Measurements from ENCODE around the gene TBCD. TPM values are rescaled to one million over a fixed set of nuclear protein-coding genes. Genes with fewer than 3 reads are reported as not detected.

TBCD gene
- polyA plus RNA-seq, 1 donor from 2014 or later, result 67.2 TPM

- Histone ChIP-seq H3K9ac (ENCODE audit: low read length) (no peak overlapping the region), H3F3A (ENCODE audit: insufficient read depth, low read length, poor library complexity, severe bottlenecking) (no peaks in the 10 kb centered on the region), H3K27me3 (ENCODE audit: insufficient read depth, low read depth, low read length) (no peaks in the 10 kb centered on the region), H3K27ac (ENCODE audit: low read length) (no peak overlapping the region), H3K36me3 (ENCODE audit: insufficient read depth, low read length) (no peaks in the 10 kb centered on the region), H3K4me2 (ENCODE audit: low read length) (no peak overlapping the region), H3K79me2 (replicated peaks; ENCODE audit: insufficient read depth, low read length) (no peaks in the 10 kb centered on the region), H4K20me1 (ENCODE audit: insufficient read depth) (no peaks in the 10 kb centered on the region), H2AFZ (ENCODE audit: low read depth, low read length) (no peak overlapping the region), H3K4me3 (ENCODE audit: low read length) (no peak overlapping the region), H3K9me3 (ENCODE audit: low read length) (no peaks in the 10 kb centered on the region), H3K9me2 (ENCODE audit: insufficient read depth, low read length) (no peaks in the 10 kb centered on the region)
- TF ChIP-seq POLR2AphosphoS5 (IDR thresholded peaks at IDR 0.05), result no peak
- TF ChIP-seq TAF1 (IDR thresholded peaks at IDR 0.05; ENCODE audit: low read depth), result no peak
- TF ChIP-seq MXI1 (conservative IDR thresholded peaks at IDR 0.05; ENCODE audit: poor library complexity, severe bottlenecking), result no peak
- TF ChIP-seq CTCF (IDR thresholded peaks at IDR 0.05; ENCODE audit: poor library complexity, severe bottlenecking), result no peak
- TF ChIP-seq SMC3 (conservative IDR thresholded peaks at IDR 0.05; ENCODE audit: poor library complexity), result no peak
- no peak for TF ChIP-seq EZH2 (IDR thresholded peaks at IDR 0.05; ENCODE audit: borderline replicate concordance, insufficient read depth, low read length, poor library complexity, severe bottlenecking)
- no peak for TF ChIP-seq EP300 (conservative IDR thresholded peaks at IDR 0.05; ENCODE audit: poor library complexity, severe bottlenecking)
- TF ChIP-seq, protein P1, sequence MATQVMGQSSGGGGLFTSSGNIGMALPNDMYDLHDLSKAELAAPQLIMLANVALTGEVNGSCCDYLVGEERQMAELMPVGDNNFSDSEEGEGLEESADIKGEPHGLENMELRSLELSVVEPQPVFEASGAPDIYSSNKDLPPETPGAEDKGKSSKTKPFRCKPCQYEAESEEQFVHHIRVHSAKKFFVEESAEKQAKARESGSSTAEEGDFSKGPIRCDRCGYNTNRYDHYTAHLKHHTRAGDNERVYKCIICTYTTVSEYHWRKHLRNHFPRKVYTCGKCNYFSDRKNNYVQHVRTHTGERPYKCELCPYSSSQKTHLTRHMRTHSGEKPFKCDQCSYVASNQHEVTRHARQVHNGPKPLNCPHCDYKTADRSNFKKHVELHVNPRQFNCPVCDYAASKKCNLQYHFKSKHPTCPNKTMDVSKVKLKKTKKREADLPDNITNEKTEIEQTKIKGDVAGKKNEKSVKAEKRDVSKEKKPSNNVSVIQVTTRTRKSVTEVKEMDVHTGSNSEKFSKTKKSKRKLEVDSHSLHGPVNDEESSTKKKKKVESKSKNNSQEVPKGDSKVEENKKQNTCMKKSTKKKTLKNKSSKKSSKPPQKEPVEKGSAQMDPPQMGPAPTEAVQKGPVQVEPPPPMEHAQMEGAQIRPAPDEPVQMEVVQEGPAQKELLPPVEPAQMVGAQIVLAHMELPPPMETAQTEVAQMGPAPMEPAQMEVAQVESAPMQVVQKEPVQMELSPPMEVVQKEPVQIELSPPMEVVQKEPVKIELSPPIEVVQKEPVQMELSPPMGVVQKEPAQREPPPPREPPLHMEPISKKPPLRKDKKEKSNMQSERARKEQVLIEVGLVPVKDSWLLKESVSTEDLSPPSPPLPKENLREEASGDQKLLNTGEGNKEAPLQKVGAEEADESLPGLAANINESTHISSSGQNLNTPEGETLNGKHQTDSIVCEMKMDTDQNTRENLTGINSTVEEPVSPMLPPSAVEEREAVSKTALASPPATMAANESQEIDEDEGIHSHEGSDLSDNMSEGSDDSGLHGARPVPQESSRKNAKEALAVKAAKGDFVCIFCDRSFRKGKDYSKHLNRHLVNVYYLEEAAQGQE (IDR thresholded peaks at IDR 0.05; ENCODE audit: borderline replicate concordance), result no peak
- no peak for TF ChIP-seq RAD21 (conservative IDR thresholded peaks at IDR 0.05)
Observed at GRCh38 chr17:82915757-82916027, 163.8 kb downstream of the TBCD start.

GRCh38 chr17:82917699-82918345, 166.0 kb downstream of the TBCD start:
- Histone ChIP-seq H3K4me2 (ENCODE audit: low read length) (no peak overlapping the region), H3K9me2 (ENCODE audit: insufficient read depth, low read length) (no peaks in the 10 kb centered on the region), H3K27ac (ENCODE audit: low read length) (no peak overlapping the region), H3F3A (ENCODE audit: insufficient read depth, low read length, poor library complexity, severe bottlenecking) (no peaks in the 10 kb centered on the region), H3K9me3 (ENCODE audit: low read length) (no peaks in the 10 kb centered on the region), H2AFZ (ENCODE audit: low read depth, low read length) (no peak overlapping the region), H4K20me1 (ENCODE audit: insufficient read depth) (no peaks in the 10 kb centered on the region), H3K27me3 (ENCODE audit: insufficient read depth, low read depth, low read length) (no peaks in the 10 kb centered on the region), H3K79me2 (replicated peaks; ENCODE audit: insufficient read depth, low read length) (no peaks in the 10 kb centered on the region), H3K4me3 (ENCODE audit: low read length) (no peak overlapping the region), H3K9ac (ENCODE audit: low read length) (no peak overlapping the region), H3K36me3 (ENCODE audit: insufficient read depth, low read length) (no peaks in the 10 kb centered on the region)
- TF ChIP-seq, protein P1 (IDR thresholded peaks at IDR 0.05; ENCODE audit: borderline replicate concordance), result no peak
- TF ChIP-seq EP300 (conservative IDR thresholded peaks at IDR 0.05; ENCODE audit: poor library complexity, severe bottlenecking) (no peak), POLR2AphosphoS5 (IDR thresholded peaks at IDR 0.05) (no peak), TAF1 (IDR thresholded peaks at IDR 0.05; ENCODE audit: low read depth) (no peak), MXI1 (conservative IDR thresholded peaks at IDR 0.05; ENCODE audit: poor library complexity, severe bottlenecking) (no peak), EZH2 (IDR thresholded peaks at IDR 0.05; ENCODE audit: borderline replicate concordance, insufficient read depth, low read length, poor library complexity, severe bottlenecking) (no peak), CTCF (IDR thresholded peaks at IDR 0.05; ENCODE audit: poor library complexity, severe bottlenecking) (no peak), SMC3 (conservative IDR thresholded peaks at IDR 0.05; ENCODE audit: poor library complexity) (no peak), RAD21 (conservative IDR thresholded peaks at IDR 0.05) (no peak)

Measured in neural cell (in vitro differentiated cells).